OCI-LY3 (cell line): Measurements from ENCODE around the gene HIP1.

Source experiments
- CTCF ChIP-seq: fragments of 200-600, 300-600 bp; sonication (generic); IDR thresholded peaks from 2 replicates; pipeline ENCODE4 v1.5.1; 2014; ENCODE audit warnings: antibody characterized with exemption, low read length, low read depth
- EZH2phosphoT487 ChIP-seq: fragments of 200-600 bp; shearing (Covaris generic); IDR thresholded peaks from 2 replicates; pipeline ENCODE4 v1.6.1; 2018; ENCODE audit warnings: antibody characterized with exemption, mixed run types, low read depth

- TF ChIP-seq CTCF: no peak
- TF ChIP-seq EZH2phosphoT487: no peak
Measured at GRCh38 chr7:75687246-75688088, 51.3 kb downstream of the HIP1 start.
